Amygdala (tissue), 56 donors: ENCODE results near the gene TCF4.

Experiments used
- DNase-seq, 56 donors: peaks; one replicate each; lab custom pipeline; 2025; lab: John Stamatoyannopoulos, UW

Gene TCF4

GRCh38 chr18:55400590-55401541 lies 187.1 kb downstream of the TCF4 start:
- DNase-seq = peak in 1 of 56 donors; percentile 46

GRCh38 chr18:55400081-55400480 lies 187.9 kb downstream of the TCF4 start:
- no peak for DNase-seq

DNA sequence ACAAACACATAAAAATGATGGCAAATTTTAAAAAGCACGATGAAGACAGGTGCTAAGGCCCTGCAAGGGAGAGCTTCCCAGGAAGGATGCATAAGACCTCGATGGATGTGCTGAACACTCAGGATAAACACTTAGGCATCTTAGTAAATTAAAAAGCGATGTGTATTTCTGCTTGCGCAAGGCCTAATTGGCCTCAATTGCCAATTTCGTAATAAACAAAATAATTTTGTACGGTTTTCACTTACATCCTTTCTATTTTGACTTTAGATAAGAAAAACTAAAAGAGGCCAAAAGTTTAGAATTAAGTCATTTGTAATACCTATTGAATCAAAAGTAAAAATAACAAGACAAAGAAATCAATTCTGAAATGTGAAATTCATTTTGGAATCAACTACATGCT lies 189.1 kb downstream of the TCF4 start:
- no peak for DNase-seq

DNA sequence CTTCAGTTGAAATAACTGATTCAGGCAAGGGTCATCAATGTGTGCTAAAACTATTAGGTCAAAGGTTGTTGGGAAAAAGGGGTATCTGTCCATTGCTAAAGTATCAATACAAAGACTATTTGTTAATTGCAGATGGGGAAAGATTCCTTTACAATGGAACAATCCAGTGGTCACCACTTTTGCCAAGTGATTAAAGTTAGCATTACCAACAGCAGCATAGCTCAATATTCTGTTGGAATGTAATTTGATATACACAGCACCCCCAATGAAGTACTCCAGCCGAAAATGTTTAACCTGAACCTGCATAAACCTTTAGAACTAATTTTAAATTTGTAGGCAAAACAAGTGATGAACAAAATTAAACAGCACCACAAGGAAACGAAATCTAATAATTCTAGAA lies 191.0 kb downstream of the TCF4 start:
- no peak for DNase-seq

DNA sequence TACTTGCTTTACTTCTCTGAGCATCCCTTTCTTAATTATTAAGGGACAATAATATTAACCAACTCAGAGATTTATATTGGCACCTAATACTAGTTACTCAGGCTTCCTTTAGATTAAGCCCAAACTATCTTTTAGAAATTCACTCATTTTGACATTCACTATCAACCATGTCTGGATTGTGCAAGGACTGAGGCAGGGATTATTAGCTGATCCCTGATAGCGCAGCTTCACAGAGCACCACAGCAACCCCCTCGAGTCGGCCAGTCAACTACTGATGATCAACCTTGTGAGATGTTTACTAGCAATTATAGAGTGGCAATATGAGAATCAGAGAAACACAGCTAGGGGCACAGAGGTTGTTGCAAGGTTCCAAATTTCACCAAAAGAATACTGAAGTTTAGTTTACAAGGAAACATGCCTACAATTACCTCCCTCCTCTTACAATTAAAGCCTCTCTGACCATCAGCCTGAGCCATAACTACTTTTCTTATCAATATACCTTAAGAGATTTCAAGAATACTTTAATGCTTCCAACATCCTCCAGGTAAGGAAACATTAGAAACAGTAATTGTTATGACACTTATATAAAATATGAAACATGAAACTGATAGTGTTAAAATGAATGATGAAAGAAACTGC lies 191.6 kb downstream of the TCF4 start:
- DNase-seq = peak in 1 of 56 donors; percentile 14

GRCh38 chr18:55395799-55396198 lies 192.2 kb downstream of the TCF4 start:
- DNase-seq = peak in 1 of 56 donors; percentile 15

GRCh38 chr18:55390898-55391297 lies 197.1 kb downstream of the TCF4 start:
- DNase-seq = no peak

DNA sequence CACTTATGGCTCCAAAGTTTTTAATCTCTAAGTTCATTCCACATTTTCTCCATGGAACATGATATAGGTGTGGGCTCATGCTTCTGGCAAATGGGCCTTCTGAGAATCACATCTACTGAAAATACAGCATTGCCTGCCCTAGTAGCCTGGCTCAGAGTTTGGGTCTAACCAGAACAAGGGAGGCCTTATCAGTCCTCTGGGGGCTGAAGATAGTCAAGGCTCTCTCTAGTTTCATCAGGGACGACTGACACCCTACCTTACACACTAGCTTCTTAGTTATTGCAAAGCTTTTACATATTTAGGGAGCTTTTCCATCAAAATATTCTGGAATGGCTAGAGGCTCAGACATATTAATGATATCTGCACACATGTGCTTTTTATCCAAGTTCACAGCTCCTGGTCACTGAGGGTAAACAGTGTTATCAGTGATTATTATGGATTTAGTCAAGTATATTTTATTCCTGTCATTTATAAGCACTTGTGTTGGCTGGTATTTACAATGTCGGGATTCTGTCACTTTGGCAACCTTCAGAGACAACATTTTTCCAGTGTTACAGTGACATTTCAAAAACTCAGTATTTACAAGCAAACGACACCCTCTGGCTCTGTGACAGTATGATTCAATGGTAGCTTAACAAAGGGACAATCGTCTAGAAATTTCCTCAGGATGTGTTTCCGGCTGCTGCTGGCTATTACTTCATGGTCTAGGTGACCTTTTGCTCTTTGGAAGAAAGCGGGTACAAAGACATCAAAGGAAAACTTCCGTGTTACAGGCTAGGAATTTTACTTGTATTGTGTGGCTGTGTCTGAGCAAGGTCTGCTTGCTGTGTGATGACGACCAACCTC lies 200.6 kb downstream of the TCF4 start:
- peak in 1 of 56 donors; percentile 46 for DNase-seq

DNA sequence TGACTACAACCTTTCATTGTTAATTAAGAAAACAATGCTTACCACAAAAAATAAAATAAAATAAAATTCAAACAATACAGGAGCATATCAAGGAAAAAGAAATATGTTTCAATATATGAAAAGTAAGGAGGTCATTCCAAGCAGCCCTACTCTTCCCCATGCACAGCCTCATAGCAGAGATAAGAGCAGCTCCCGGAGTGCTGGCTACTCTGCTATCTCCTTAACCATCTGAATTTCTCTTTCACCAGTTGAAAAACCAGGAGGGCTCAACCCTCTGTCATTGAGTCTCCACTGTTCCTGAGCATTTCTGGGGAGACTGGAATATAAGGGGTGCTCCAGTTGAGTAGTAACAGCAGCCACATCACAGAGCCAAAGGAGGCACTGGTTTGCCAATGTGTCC lies 201.4 kb downstream of the TCF4 start:
- no peak for DNase-seq

GRCh38 chr18:55385770-55386169 lies 202.2 kb downstream of the TCF4 start:
- peak in 48 of 56 donors; percentile 8 to 86 (median 61) for DNase-seq

DNA sequence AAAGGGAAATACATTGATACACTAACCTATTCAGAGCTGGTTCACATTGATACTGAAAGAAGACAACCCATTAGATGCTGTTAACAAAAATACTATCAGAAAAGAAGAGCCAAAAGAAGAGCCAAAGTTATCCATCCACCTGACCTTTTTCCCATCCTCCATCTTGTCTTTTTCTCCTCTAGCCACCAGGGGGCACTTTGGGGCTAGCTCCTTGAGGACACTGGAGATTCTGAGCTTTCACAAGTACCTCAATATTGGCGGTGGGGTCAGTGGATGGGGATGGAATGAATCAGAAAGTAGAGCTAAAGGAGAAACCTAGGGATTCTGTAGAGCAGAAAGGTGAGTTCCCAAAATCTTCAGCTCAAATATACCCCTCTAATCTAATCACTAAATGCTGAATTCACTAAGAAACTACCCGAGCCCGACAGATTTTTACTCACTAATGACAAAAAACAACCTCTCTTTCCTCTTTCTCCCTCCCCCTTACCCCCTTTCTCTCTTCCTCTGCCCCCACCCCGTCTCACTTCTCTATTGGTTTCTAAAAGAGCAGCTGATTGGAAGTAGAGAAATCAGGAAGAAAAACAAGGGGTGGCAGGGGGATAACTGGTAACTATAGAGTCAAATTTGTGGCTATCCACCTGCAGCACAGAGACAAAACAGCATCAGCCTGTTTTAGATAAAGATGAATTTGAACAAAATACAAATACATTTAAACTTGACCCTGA lies 203.3 kb downstream of the TCF4 start:
- peak in 14 of 56 donors; percentile 14 to 74 (median 42) for DNase-seq

GRCh38 chr18:55384115-55384514 lies 203.9 kb downstream of the TCF4 start:
- DNase-seq = peak in 6 of 56 donors; percentile 9 to 38 (median 13)

GRCh38 chr18:55382277-55382805 lies 205.7 kb downstream of the TCF4 start:
- DNase-seq = no peak

DNA sequence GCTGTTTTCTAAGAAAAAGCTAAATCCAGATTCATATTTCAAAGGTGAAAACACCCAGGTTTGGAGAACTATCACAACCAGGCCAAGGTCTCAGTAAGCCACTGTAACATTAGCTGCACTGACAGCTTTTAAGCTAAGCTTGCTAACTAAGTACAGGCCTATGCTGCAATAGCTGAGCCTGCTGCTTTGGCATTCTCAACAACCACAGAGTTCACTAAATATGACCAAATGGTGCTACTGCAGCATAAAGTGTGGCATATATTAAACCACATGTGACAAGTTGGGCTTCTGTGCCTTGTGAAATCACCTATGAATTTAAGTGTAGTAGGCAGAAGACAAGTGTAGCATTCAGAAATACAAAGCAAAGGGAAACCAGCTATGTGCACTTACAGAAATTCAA lies 206.7 kb downstream of the TCF4 start:
- DNase-seq = no peak

- DNase-seq = no peak
These were observed 207.4 kb downstream of the TCF4 start for GRCh38 chr18:55380589-55380988.

- no peak for DNase-seq
These were observed 211.6 kb downstream of the TCF4 start for GRCh38 chr18:55376387-55376786.

GRCh38 chr18:55375930-55376329 lies 212.1 kb downstream of the TCF4 start:
- no peak for DNase-seq

GRCh38 chr18:55374741-55375140 lies 213.3 kb downstream of the TCF4 start:
- DNase-seq = no peak

DNA sequence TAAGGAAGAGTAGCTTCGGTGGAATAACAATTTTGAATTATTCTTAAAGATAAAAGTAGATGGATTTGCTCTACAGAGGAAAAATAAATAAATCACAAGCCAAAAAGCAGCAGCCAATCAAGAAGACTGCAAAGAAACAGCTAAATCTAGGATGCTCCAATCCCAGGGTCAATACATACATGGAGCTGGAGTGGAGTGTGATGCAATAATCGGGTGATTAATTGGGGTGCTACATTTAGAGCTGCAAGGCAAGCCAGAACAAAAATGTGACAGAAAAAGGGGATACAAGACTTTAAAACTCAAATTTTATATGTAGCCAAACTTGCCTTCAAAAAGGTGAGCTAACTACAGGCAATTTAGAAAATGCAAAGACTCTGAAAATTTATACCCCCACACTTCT lies 215.8 kb downstream of the TCF4 start:
- DNase-seq = no peak

- no peak for DNase-seq
These were observed 217.1 kb downstream of the TCF4 start for GRCh38 chr18:55370936-55371335.
